PC-3 (cell line): ENCODE measurements around the gene GLI3. TPM values are rescaled to one million over a fixed set of nuclear protein-coding genes. Genes with fewer than 3 reads are reported as not detected.

ENCODE experiments used
- ATAC-seq: fragments of 200-7000 bp; cut with Tn5 transposase; 2 replicates; pipeline ENCODE4 v1.9.1; 2020; ENCODE audit warnings: mild to moderate bottlenecking, moderate library complexity
- BruUV-seq: library from RNA; stranded (reverse); fragments of 400-500 nt; replicated peaks from 2 replicates; lab custom pipeline; 2021; lab: Mats Ljungman, UMichigan
- CTCF ChIA-PET: fragments of 300-600 bp; sonication (Branson Sonifier 250); formaldehyde crosslinking; loops from one replicate; lab custom pipeline; 2022; ENCODE audit warnings: antibody characterized with exemption; lab: Charles Lee
- POLR2A ChIA-PET: fragments of 300-600 bp; sonication (Branson Sonifier 250); formaldehyde crosslinking; loops from one replicate; lab custom pipeline; 2022; ENCODE audit warnings: antibody characterized with exemption; ENCODE audit not compliant: unreplicated experiment; lab: Charles Lee
- DNase-seq: peaks from one replicate; pipeline ENCODE4 v3.0.0-alpha.2; 2015
- H2AFZ ChIP-seq: fragments of 300-600 bp; sonication (generic); 2 replicates; pipeline ENCODE4 v1.6.0; 2016; ENCODE audit warnings: antibody characterized with exemption, low read length
- H3F3A ChIP-seq: fragments of 300-600 bp; sonication (generic); one replicate; pipeline ENCODE4 v1.6.0; 2017; ENCODE audit warnings: antibody characterized with exemption, low read length, control low read depth, mild to moderate bottlenecking; ENCODE audit not compliant: unreplicated experiment
- H3K27ac ChIP-seq: fragments of 300-600 bp; sonication (generic); 2 replicates; pipeline ENCODE4 v1.5.1; 2016; ENCODE audit warnings: mild to moderate bottlenecking, low read length
- H3K27me3 ChIP-seq: fragments of 300-600 bp; sonication (generic); 2 replicates; pipeline ENCODE4 v1.6.1; 2016; ENCODE audit warnings: low read length, mixed read lengths
- H3K36me3 ChIP-seq: fragments of 300-600 bp; sonication (generic); 2 replicates; pipeline ENCODE4 v1.6.1; 2016; ENCODE audit warnings: low read depth, mixed run types, low read length, mixed read lengths
- H3K4me1 ChIP-seq: fragments of 300-600 bp; sonication (generic); 2 replicates; pipeline ENCODE4 v1.5.1; 2016; ENCODE audit warnings: low read length; ENCODE audit not compliant: insufficient read depth
- H3K4me2 ChIP-seq: fragments of 300-600 bp; sonication (generic); 2 replicates; pipeline ENCODE4 v1.6.0; 2016; ENCODE audit warnings: low read length
- H3K4me3 ChIP-seq: fragments of 300-600 bp; sonication (generic); 2 replicates; pipeline ENCODE4 v1.5.1; 2016; ENCODE audit warnings: mild to moderate bottlenecking, low read length, mixed read lengths
- H3K79me2 ChIP-seq: fragments of 300-600 bp; sonication (generic); 2 replicates; pipeline ENCODE4 v1.6.1; 2017; ENCODE audit warnings: low read length, mixed read lengths
- H3K9ac ChIP-seq: fragments of 300-600 bp; sonication (generic); 2 replicates; pipeline ENCODE4 v1.6.0; 2016; ENCODE audit warnings: mild to moderate bottlenecking, low read length
- H3K9me2 ChIP-seq: fragments of 300-600 bp; sonication (generic); replicated peaks from 2 replicates; pipeline ENCODE4 v1.6.1; 2016; ENCODE audit warnings: mixed run types, low read length, mixed read lengths
- H3K9me3 ChIP-seq: fragments of 300-600 bp; sonication (generic); 2 replicates; pipeline ENCODE4 v1.6.1; 2016; ENCODE audit warnings: low read length, mixed read lengths
- H4K20me1 ChIP-seq: fragments of 300-600 bp; sonication (generic); 2 replicates; pipeline ENCODE4 v1.6.1; 2016; ENCODE audit warnings: low read length, mixed read lengths
- CTCF ChIP-seq: fragments of 300-600 bp; sonication (generic); conservative IDR thresholded peaks from 2 replicates; pipeline ENCODE4 v1.5.1; 2017; ENCODE audit warnings: antibody characterized with exemption, low read depth, mild to moderate bottlenecking, low read length
- EZH2 ChIP-seq: fragments of 300-600 bp; sonication (generic); IDR thresholded peaks from one replicate; pipeline ENCODE4 v1.6.1; 2017; ENCODE audit warnings: antibody characterized with exemption, mild to moderate bottlenecking, low read length; ENCODE audit not compliant: unreplicated experiment
- EZH2phosphoT487 ChIP-seq: fragments of 300-600 bp; sonication (generic); IDR thresholded peaks from 2 replicates; pipeline ENCODE4 v1.6.1; 2018; ENCODE audit warnings: mild to moderate bottlenecking, antibody characterized with exemption, low read length, borderline replicate concordance
- intact Hi-C: fragments of 100-400 bp; cut with micrococcal nuclease; formaldehyde crosslinking; loops from 2 replicates; pipeline ENCODE4 v1.9.0; 2023
- total RNA-seq: library from RNA; depleted of rRNA; stranded (reverse); fragments of >200 nt; gene quantifications from 2 replicates; pipeline ENCODE4 v1.2.3, GENCODE V29; 2014

The GLI3 gene
- total RNA-seq, 1 experiment from 2014 or later, result 3.5 TPM

GRCh38 chr7:42156291-42156865 lies 80.6 kb downstream of the GLI3 start:
- Histone ChIP-seq H3K4me3 (no peak overlapping the region), H3K4me2 (no peak overlapping the region), H3K79me2 (peaks cover 3% of the 10 kb centered on the region; the same call in 1 of the 2 replicates), H3K9ac (no peak overlapping the region), H3K4me1 (peaks cover 7% of the 10 kb centered on the region), H3K27me3 (no peaks in the 10 kb centered on the region), H3K9me3 (no peaks in the 10 kb centered on the region), H3F3A (no peaks in the 10 kb centered on the region), H3K36me3 (no peaks in the 10 kb centered on the region), H2AFZ (no peak overlapping the region), H3K9me2 (no peaks in the 10 kb centered on the region), H3K27ac (no peak overlapping the region), H4K20me1 (no peaks in the 10 kb centered on the region)
- no peak for ATAC-seq
- CTCF ChIA-PET, result no interaction called here
- BruUV-seq, result no TSS peak
- no peak for DNase-seq
- intact Hi-C loops, result no loop called here
- TF ChIP-seq EZH2phosphoT487 (no peak), CTCF (no peak)
- POLR2A ChIA-PET, result no interaction called here

- H3K79me2 ChIP-seq, result no peaks in the 10 kb centered on the region; the same call in 1 of the 2 replicates
Measured at GRCh38 chr7:42155584-42156290, 81.3 kb downstream of the GLI3 start.

More at GRCh38 chr7:42155584-42156290, 81.3 kb downstream of the GLI3 start:
- H4K20me1 ChIP-seq, result no peaks in the 10 kb centered on the region
- ChIA-PET CTCF (no interaction called here), POLR2A (no interaction called here)
- H3K4me1 ChIP-seq, result peaks cover under 1% of the 10 kb centered on the region
- ATAC-seq (no peak), DNase-seq (no peak)
- H3F3A ChIP-seq, result no peaks in the 10 kb centered on the region
- H3K9me3 ChIP-seq, result no peaks in the 10 kb centered on the region
- no TSS peak for BruUV-seq
- no peak overlapping the region for H2AFZ ChIP-seq
- H3K9ac ChIP-seq, result no peak overlapping the region
- no peak overlapping the region for H3K4me3 ChIP-seq
- H3K9me2 ChIP-seq, result no peaks in the 10 kb centered on the region
- H3K4me2 ChIP-seq, result no peak overlapping the region
- TF ChIP-seq EZH2phosphoT487 (no peak), EZH2 (no peak), CTCF (no peak)
- intact Hi-C loops, result no loop called here
- no peak overlapping the region for H3K27ac ChIP-seq
- no peaks in the 10 kb centered on the region for H3K27me3 ChIP-seq
- no peaks in the 10 kb centered on the region for H3K36me3 ChIP-seq
